A549 (cell line): ENCODE data around the gene LBHD1. TPM values are rescaled to one million over a fixed set of nuclear protein-coding genes. Genes with fewer than 3 reads are reported as not detected.

Experiments used
- ATAC-seq, 2 experiments: fragments of 200-7000 bp in 1 of 2; fragments of >200 bp in 1 of 2; cut with Nextera tagmentation in 1 of 2; cut with Tn5 transposase in 1 of 2; 3 replicates each; pipeline versions ENCODE4 v1.8.0 to v1.9.1; 2018 to 2020; ENCODE audit warnings: mild to moderate bottlenecking in 1 of 2, moderate library complexity in 1 of 2
- CTCF ChIA-PET: fragments of 300-600 bp; sonication (Branson Sonifier 250); formaldehyde crosslinking; extraction: SDS; loops from one replicate; lab custom pipeline; 2021; ENCODE audit warnings: antibody characterized with exemption, inconsistent platforms; lab: Yijun Ruan, JAX
- POLR2A ChIA-PET: fragments of 350-600 bp; formaldehyde crosslinking; extraction: SDS; loops from one replicate; lab custom pipeline; 2021; ENCODE audit warnings: antibody characterized with exemption, inconsistent platforms; lab: Yijun Ruan, JAX
- DNase-seq, 2 experiments: peaks; one replicate each; pipeline versions ENCODE4 v3.0.0 to v3.0.0-alpha.2; 2011 to 2016; ENCODE audit warnings: low read depth in 1 of 2, low spot score in 1 of 2
- FAIRE-seq: peaks from 2 replicates; lab custom pipeline; 2011; peaks lifted over from hg19 to GRCh38; lab: Jason Lieb, UNC
- H3K27ac ChIP-seq, 2 experiments: fragments of >200 bp; sonication (Bioruptor Twin); formaldehyde crosslinking; 3 replicates each; pipeline ENCODE4 v1.5.1; 2016 to 2017
- H3K4me1 ChIP-seq: fragments of >200 bp; sonication (Bioruptor Twin); formaldehyde crosslinking; 3 replicates; pipeline ENCODE4 v1.6.1; 2016
- H3K4me2 ChIP-seq: fragments of >200 bp; sonication (Bioruptor Twin); formaldehyde crosslinking; 3 replicates; pipeline ENCODE4 v1.6.1; 2016
- H3K4me3 ChIP-seq: fragments of >200 bp; sonication (Bioruptor Twin); formaldehyde crosslinking; 3 replicates; pipeline ENCODE4 v1.5.1; 2016
- H3K9me3 ChIP-seq: fragments of >200 bp; sonication (Bioruptor Twin); formaldehyde crosslinking; 3 replicates; pipeline ENCODE4 v1.6.1; 2016
- BHLHE40 ChIP-seq: IDR thresholded peaks from 2 replicates; pipeline ENCODE4 v1.6.1; 2012; ENCODE audit warnings: low read depth, low read length, inconsistent platforms
- CBX8 ChIP-seq: fragments of 200-600 bp; sonication (generic); IDR thresholded peaks from 2 replicates; pipeline ENCODE4 v1.6.1; 2016
- CHD2 ChIP-seq: fragments of 150-350 bp; IDR thresholded peaks from 2 replicates; pipeline ENCODE4 v1.6.1; 2014; ENCODE audit warnings: low read length; ENCODE audit not compliant: partially characterized antibody
- EP300 ChIP-seq, 2 experiments: fragments of >200 bp; sonication (Bioruptor Twin); formaldehyde crosslinking; IDR thresholded peaks; 2 replicates in 1 of 2; 3 replicates in 1 of 2; pipeline ENCODE4 v1.6.1; 2016 to 2017
- FOSB ChIP-seq: fragments of 250-450 bp; sonication (Bioruptor Pico); IDR thresholded peaks from 2 replicates; pipeline ENCODE4 v1.5.0; 2020; ENCODE audit warnings: mild to moderate bottlenecking, moderate library complexity
- GATA3 ChIP-seq: IDR thresholded peaks from 2 replicates; pipeline ENCODE4 v1.6.1; 2012; ENCODE audit warnings: borderline replicate concordance
- HOXA7 ChIP-seq: fragments of 250-450 bp; sonication (Bioruptor Pico); IDR thresholded peaks from 2 replicates; pipeline ENCODE4 v1.5.0; 2020; ENCODE audit warnings: mild to moderate bottlenecking, moderate library complexity
- HOXB13 ChIP-seq: fragments of 250-450 bp; sonication (Bioruptor Pico); IDR thresholded peaks from 2 replicates; pipeline ENCODE4 v1.5.0; 2020; ENCODE audit warnings: low read depth, mild to moderate bottlenecking, moderate library complexity
- HOXB5 ChIP-seq: fragments of 250-450 bp; sonication (Bioruptor Pico); IDR thresholded peaks from 2 replicates; pipeline ENCODE4 v1.5.0; 2020; ENCODE audit warnings: mild to moderate bottlenecking, moderate library complexity
- JUN ChIP-seq, 2 experiments: fragments of >200 bp; sonication (Bioruptor Twin); formaldehyde crosslinking; IDR thresholded peaks; 2 replicates in 1 of 2; 3 replicates in 1 of 2; pipeline ENCODE4 v1.6.1; 2016 to 2017
- JUNB ChIP-seq: fragments of >200 bp; sonication (Bioruptor Twin); formaldehyde crosslinking; IDR thresholded peaks from 2 replicates; pipeline ENCODE4 v1.6.1; 2016
- MAX ChIP-seq: IDR thresholded peaks from 2 replicates; pipeline ENCODE4 v1.6.1; 2012
- MYC ChIP-seq: IDR thresholded peaks from 2 replicates; pipeline ENCODE4 v1.6.1; 2012; ENCODE audit warnings: mild to moderate bottlenecking, inconsistent platforms, low read length, improper control_type of control experiment, borderline replicate concordance
- NFE2L2 ChIP-seq: fragments of 150-350 bp; conservative IDR thresholded peaks from 2 replicates; pipeline ENCODE4 v1.6.1; 2014; ENCODE audit warnings: low read length
- RAD21 ChIP-seq, 2 experiments: fragments of >200 bp in 1 of 2; sonication (Bioruptor Twin) in 1 of 2; formaldehyde crosslinking in 1 of 2; IDR thresholded peaks in 1 of 2; conservative IDR thresholded peaks in 1 of 2; 2 replicates in 1 of 2; 3 replicates in 1 of 2; pipeline ENCODE4 v1.6.1; 2012 to 2018; ENCODE audit warnings: inconsistent platforms in 1 of 2
- RNF2 ChIP-seq: fragments of 200-600 bp; sonication (generic); IDR thresholded peaks from 2 replicates; pipeline ENCODE4 v1.6.1; 2016; ENCODE audit warnings: low read depth, mild to moderate bottlenecking, antibody characterized with exemption, moderate library complexity, borderline replicate concordance
- SREBF2 ChIP-seq: fragments of 450-650 bp; IDR thresholded peaks from 2 replicates; pipeline ENCODE4 v1.6.1; 2014; ENCODE audit warnings: mild to moderate bottlenecking, moderate library complexity
- ZC3H11A ChIP-seq: fragments of 450-650 bp; IDR thresholded peaks from 2 replicates; pipeline ENCODE4 v1.6.1; 2014; ENCODE audit warnings: antibody characterized with exemption, mild to moderate bottlenecking
- ZFP36 ChIP-seq: fragments of 450-650 bp; IDR thresholded peaks from 2 replicates; pipeline ENCODE4 v1.6.1; 2014; ENCODE audit warnings: borderline replicate concordance; ENCODE audit not compliant: partially characterized antibody
- ZNF302 ChIP-seq: fragments of 250-450 bp; sonication (Bioruptor Pico); IDR thresholded peaks from 2 replicates; pipeline ENCODE4 v1.9.0; 2021; ENCODE audit warnings: inconsistent platforms, mild to moderate bottlenecking, moderate library complexity
- ZSCAN20 ChIP-seq: fragments of 250-450 bp; sonication (Bioruptor Pico); IDR thresholded peaks from 2 replicates; pipeline ENCODE4 v1.8.0; 2022; ENCODE audit warnings: mild to moderate bottlenecking, moderate library complexity
- WGBS: methylation state at CpG from one replicate; pipeline ENCODE4 v1.1.6; 2017; ENCODE audit errors: missing lambda C conversion rate; 5-methylcytosine and 5-hydroxymethylcytosine counted together
- polyA plus RNA-seq, 4 experiments: library from polyadenylated mRNA; depleted of rRNA in 3 of 4; stranded (reverse); fragments of >200 nt; fragmentation: RNase III in 1 of 4; extraction: RNeasy Plus Mini Kit Qiagen cat#74134 plus additional on column Dnase treatment in 1 of 4; gene quantifications; 2 replicates in 3 of 4; 3 replicates in 1 of 4; pipeline ENCODE4 v1.2.3, GENCODE V29; 2011 to 2017
- TF ChIP-seq, protein P1 (sequence below): fragments of 250-450 bp; sonication (Bioruptor Pico); IDR thresholded peaks from 2 replicates; pipeline ENCODE4 v1.5.0; 2021; ENCODE audit warnings: mild to moderate bottlenecking, moderate library complexity, borderline replicate concordance
- TF ChIP-seq, protein P2 (sequence below): fragments of >200 bp; sonication (Bioruptor Twin); formaldehyde crosslinking; IDR thresholded peaks from 3 replicates; pipeline ENCODE4 v1.6.1; 2016

The LBHD1 gene
- polyA plus RNA-seq, 2 of the 4 experiments (the other 2 are of a cell fraction) = 4.1 to 6.8 TPM

DNA sequence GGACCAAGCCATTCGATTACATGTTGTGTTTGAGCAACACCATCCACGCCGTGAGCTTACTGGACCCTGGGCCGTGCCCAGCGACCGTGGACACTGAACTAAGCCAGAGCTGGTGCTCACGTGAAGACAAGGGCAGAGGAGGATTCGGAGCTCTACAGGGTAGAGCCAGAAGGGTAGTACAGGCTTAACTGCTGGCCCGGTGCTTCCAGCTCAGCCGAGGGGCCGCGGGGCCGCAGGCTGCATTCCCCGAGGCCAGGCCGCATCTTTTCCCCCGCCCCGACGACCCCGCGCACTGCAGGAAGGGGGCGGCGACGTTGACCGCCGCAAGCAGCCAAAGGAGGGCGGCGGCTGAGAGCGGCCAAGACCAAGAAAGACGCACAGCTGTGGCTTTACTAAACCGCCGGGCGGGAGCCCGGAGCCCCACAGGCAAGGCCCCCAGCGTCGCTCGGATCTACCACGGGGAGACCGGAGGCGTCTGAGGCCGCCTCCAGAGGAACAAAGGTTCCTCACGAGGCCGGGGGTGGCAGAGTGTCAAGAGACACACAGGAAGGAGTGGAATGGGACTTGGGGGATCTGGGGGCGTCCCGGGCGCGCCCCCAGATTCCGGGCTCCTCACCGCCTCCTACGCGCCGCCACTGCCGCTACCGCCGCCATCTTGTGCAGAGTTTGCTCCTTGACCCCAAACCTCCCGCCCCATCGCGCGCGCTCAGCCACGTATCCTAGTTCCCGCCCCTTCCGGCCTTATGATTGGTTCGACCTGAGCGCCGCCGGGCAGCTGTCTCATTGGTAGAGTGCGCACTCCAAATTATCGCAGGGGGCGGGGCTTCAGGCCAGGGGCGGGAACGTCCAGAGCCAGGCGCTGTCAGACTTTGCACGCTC is 25.9 kb downstream of the LBHD1 start, which contains the start of gene GANAB (continued):
- TF ChIP-seq MAX = peak; percentile 69; the same call in 1 of the 2 replicates
- TF ChIP-seq GATA3 = peak; percentile 50; the same call in 1 of the 2 replicates
- TF ChIP-seq SREBF2 = no peak

GRCh38 chr11:62645671-62645945 is 26.5 kb downstream of the LBHD1 start:
- TF ChIP-seq RNF2 = no peak
- no peak for TF ChIP-seq JUNB
- no peak for TF ChIP-seq HOXA7 (CRISPR knock-in tag)
- TF ChIP-seq MYC = no peak
- no peak for TF ChIP-seq FOSB (CRISPR knock-in tag)
- no peak for TF ChIP-seq JUN (IDR thresholded peaks at IDR 0.05)
- TF ChIP-seq ZC3H11A = no peak
- TF ChIP-seq CBX8 = no peak
- no peak for TF ChIP-seq ZNF302 (CRISPR knock-in tag)
- TF ChIP-seq HOXB5 = no peak
- no peak for TF ChIP-seq EP300 (IDR thresholded peaks at IDR 0.05)
- TF ChIP-seq, protein P1, sequence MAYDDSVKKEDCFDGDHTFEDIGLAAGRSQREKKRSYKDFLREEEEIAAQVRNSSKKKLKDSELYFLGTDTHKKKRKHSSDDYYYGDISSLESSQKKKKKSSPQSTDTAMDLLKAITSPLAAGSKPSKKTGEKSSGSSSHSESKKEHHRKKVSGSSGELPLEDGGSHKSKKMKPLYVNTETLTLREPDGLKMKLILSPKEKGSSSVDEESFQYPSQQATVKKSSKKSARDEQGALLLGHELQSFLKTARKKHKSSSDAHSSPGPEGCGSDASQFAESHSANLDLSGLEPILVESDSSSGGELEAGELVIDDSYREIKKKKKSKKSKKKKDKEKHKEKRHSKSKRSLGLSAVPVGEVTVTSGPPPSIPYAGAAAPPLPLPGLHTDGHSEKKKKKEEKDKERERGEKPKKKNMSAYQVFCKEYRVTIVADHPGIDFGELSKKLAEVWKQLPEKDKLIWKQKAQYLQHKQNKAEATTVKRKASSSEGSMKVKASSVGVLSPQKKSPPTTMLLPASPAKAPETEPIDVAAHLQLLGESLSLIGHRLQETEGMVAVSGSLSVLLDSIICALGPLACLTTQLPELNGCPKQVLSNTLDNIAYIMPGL = no peak
- TF ChIP-seq NFE2L2 = no peak
- TF ChIP-seq CHD2 = no peak
- TF ChIP-seq RAD21 (conservative IDR thresholded peaks at IDR 0.05 in 1 of 2, IDR thresholded peaks at IDR 0.05 in 1 of 2) = no peak
- no peak for TF ChIP-seq ZFP36
- TF ChIP-seq BHLHE40 = no peak
- TF ChIP-seq ZSCAN20 (CRISPR knock-in tag) = no peak
- TF ChIP-seq HOXB13 = no peak
- TF ChIP-seq, protein P2, sequence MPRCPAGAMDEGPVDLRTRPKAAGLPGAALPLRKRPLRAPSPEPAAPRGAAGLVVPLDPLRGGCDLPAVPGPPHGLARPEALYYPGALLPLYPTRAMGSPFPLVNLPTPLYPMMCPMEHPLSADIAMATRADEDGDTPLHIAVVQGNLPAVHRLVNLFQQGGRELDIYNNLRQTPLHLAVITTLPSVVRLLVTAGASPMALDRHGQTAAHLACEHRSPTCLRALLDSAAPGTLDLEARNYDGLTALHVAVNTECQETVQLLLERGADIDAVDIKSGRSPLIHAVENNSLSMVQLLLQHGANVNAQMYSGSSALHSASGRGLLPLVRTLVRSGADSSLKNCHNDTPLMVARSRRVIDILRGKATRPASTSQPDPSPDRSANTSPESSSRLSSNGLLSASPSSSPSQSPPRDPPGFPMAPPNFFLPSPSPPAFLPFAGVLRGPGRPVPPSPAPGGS = no peak
- Histone ChIP-seq H3K9me3 (no peaks in the 10 kb centered on the region), H3K27ac (peak overlapping the region; percentile 94 to 97), H3K4me2 (peak overlapping the region; percentile 96), H3K4me3 (peak overlapping the region; percentile 79), H3K4me1 (peaks cover 15% of the 10 kb centered on the region)
- POLR2A ChIA-PET = interaction anchor here (0.7 to 2.0 kb wide), 6 partner anchors 10 to 82 kb away, joined by 3 to 35 read pairs (median 12); partner anchors contain the start of genes B3GAT3, C11orf98, CSKMT and HNRNPUL2
- WGBS = 28% methylated on average over 11 of the region's 11 CpGs
- CTCF ChIA-PET = interaction anchor here (0.7 to 1.6 kb wide), 5 partner anchors 11 to 266 kb away, joined by 3 to 6 read pairs (median 3); partner anchors contain the start of gene EML3
- FAIRE-seq (no peak), DNase-seq (no peak), ATAC-seq (peak in 1 of 2 experiments; percentile 2; a peak in 3 of 6 replicates)
